H1 (cell line): ENCODE measurements around the gene NET1. TPM values are rescaled to one million over a fixed set of nuclear protein-coding genes. Genes with fewer than 3 reads are reported as not detected.

Experiments used
- MAFK ChIP-seq: IDR thresholded peaks from 2 replicates; pipeline ENCODE4 v1.6.1; 2012; ENCODE audit warnings: low read depth, mild to moderate bottlenecking, improper control_type of control experiment, low read length
- SP2 ChIP-seq: IDR thresholded peaks from 2 replicates; pipeline ENCODE4 v1.6.1; 2012; ENCODE audit warnings: mild to moderate bottlenecking, low read length, inconsistent platforms
- polyA plus RNA-seq, 7 experiments: library from polyadenylated mRNA; depleted of rRNA in 3 of 7; stranded (reverse) in 5 of 7; unstranded in 2 of 7; fragments of >200 nt in 5 of 7; fragments of 200-250 nt in 2 of 7; gene quantifications; 1 replicate in 5 of 7; 2 replicates in 1 of 7; 4 replicates in 1 of 7; pipeline versions ENCODE4 v1.2.1 to v1.2.3, GENCODE V29; 2011 to 2013; ENCODE audit warnings: missing spikeins in 2 of 7, mixed read lengths in 2 of 7
- total RNA-seq: library from RNA; stranded (reverse); fragmentation: NEBNext Ultra II Directional; extraction: Animal tissue kit (Norgen Biotek cat#: 25700); gene quantifications from 2 replicates; pipeline ENCODE4 v1.2.1, GENCODE V29; 2021
- TF ChIP-seq, protein P1 (sequence below): IDR thresholded peaks from 2 replicates; pipeline ENCODE4 v1.6.1; 2011; ENCODE audit warnings: low read depth, mild to moderate bottlenecking, low read length; ENCODE audit not compliant: insufficient read depth

Gene NET1
- total and polyA plus RNA-seq, 2 of the 8 experiments (the other 6 are each of a cell fraction or from before 2014, with no cell fraction given): 21.5 to 117 TPM

DNA sequence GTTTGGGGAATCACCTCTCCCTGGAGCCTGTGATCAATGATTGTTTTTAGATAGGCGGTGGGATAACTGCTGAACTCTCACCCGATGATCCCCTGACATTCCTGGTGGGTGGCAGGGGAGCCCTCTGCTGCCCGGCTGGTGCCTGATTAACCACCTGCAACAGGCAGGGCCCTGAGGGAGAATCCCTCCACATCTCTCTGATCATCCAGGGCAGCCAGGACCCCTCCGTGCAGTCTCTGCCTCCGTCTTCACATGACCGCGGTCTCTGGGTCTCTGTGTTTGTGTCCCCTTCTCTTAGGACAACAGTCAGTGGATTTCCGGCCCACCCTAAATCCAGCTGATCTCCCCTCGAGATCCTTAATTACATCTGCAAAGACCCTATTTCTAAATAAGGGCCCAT lies 69.7 kb downstream of the NET1 start (continued):
- no peak for TF ChIP-seq MAFK
- TF ChIP-seq, protein P1, sequence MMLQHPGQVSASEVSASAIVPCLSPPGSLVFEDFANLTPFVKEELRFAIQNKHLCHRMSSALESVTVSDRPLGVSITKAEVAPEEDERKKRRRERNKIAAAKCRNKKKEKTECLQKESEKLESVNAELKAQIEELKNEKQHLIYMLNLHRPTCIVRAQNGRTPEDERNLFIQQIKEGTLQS: no peak
- no peak for TF ChIP-seq SP2
